ENCODE measurements around the gene IDUA.
"Not testable (repeated sequence)": the region's sequence is repeated elsewhere in the genome, so short reads cannot be mapped to it uniquely, and the experiment has no call there.

The IDUA gene

GRCh38 chr4:986879-987623 is at the start of gene IDUA:
TSS of gene IDUA (plus strand) at chr4:987044. CDS start at chr4:987085, 41 bp downstream.
- peak; percentile 74 to 79 for DNase-seq (ENCODE audit: extremely low read depth in 1 of 2, low read depth in 1 of 2)

GRCh38 chr4:939508-939907 is 47.3 kb upstream of the IDUA start:
- DNase-seq (ENCODE audit: extremely low read depth in 1 of 2, low read depth in 1 of 2): not testable (repeated sequence)

- no peak for DNase-seq (ENCODE audit: extremely low read depth in 1 of 2, low read depth in 1 of 2)
Measured at GRCh38 chr4:945274-946102, 41.4 kb upstream of the IDUA start.

DNA sequence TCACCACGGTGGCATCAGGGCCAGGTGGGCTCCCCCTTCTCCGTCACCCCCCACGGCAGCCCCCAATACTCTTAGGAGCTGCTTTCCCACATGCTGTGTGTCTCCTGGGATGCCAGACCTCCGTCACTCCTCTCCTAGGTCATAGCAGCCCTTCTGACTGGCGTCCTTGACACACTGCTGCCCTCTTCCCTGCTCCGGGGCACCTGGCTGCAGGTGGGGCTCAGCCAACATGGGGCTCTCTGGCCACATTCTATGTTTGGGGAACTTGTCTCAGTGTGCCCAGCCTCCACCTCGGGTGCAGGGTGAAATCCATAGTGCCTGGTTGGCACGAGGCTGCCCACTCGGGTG is 40.8 kb upstream of the IDUA start:
- DNase-seq (ENCODE audit: extremely low read depth in 1 of 2, low read depth in 1 of 2): no peak

DNA sequence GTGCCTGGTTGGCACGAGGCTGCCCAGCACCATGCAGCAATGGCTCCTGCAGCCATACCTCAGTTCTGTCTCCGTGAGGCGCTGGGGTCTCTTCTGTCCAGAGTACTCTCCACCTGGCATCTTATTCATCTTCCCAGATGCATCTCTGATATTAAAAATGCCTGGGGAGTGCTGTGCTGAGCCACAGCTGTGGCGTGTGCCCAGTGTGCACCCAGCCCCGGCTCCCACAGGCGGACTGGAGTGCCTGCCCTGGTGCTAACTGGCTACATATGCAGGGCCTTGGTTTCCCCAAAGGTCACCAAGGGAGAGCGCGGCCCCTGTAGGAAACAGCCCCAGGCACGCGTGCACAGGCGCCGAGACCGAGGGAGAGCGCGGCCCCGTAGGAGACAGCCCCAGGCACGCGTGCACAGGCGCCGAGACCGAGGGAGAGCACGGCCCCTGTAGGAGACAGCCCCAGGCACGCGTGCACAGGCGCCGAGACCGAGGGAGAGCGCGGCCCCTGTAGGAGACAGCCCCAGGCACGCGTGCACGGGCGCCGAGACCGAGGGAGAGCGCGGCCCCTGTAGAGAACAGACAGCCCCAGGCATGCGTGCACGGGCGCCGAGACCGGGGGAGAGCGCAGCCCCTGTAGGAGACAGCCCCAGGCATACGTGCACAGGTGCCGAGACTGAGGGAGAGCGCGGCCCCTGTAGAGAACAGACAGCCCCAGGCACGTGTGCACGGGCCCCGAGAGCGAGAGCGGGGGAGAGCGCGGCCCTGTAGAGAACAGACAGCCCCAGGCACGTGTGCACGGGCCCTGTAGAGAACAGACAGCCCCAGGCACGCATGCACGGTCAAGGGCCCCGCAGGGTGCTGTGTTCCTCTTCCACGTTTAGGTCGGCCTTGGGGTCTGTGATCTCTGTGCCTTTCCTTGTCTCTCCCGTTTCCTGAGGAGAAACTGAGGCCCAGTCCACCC is 40.0 kb upstream of the IDUA start:
- no peak for DNase-seq (ENCODE audit: extremely low read depth in 1 of 2, low read depth in 1 of 2)

DNA sequence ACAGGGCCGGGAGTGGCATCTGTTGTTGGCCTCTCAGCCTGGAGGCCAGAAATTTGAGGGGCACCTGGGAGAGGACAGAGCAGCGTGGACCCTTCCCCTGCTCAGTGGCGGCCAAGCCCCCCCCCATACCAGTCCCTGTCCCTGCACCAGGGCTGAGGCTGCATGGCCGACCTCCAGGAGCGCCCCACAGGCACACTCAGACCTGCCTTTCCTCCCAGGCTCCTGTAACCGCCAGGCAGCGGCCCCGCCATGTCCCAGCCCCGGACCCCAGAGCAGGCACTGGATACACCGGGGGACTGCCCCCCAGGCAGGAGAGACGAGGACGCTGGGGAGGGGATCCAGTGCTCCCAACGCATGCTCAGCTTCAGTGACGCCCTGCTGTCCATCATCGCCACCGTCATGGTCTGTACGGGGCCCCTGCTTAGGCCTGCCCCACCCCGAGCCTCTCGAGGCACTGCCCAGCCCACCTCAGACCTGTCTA is 39.3 kb upstream of the IDUA start:
- no peak for DNase-seq (ENCODE audit: extremely low read depth in 1 of 2, low read depth in 1 of 2)

DNA sequence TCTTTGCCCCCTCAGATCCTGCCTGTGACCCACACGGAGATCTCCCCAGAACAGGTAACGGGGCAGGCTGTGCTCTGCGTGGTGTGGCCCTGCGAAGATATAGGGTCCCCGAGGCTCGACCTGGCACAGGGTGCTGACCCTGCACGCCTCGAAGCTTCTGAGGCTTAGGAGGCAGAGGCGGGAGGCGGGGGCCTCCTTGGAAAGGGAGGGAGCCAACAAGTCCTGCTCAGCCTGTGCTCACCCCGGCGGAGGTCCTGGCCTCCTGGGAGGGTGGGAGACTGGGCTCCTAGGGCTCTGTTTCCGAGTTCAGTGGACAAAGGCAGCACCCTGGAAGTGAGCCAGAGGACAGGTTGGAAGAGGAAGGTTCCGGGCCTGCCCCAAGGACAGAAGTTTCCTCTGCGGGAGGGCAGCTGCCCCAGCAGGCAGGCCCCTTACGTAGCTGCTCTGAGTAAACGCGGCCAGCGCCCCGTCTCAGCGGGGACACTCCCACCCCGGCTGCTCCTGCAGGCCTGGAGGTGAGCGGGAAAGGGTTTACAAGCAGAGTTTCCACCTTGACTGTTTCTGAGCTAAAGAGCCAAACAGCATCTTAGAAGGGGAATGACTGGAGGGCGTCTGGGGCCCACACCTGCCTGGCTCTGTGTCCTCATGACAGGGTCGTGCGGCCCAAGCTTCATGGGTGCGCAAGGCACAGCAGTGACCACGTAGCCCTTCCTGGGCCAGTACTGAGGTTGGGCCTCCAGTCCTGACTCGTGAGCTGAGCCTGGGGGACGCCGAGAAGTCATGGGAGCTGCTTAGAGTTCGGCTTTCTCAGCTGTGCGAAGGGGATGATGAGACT is 38.5 kb upstream of the IDUA start:
- DNase-seq (ENCODE audit: extremely low read depth in 1 of 2, low read depth in 1 of 2): no peak

GRCh38 chr4:948936-949300 is 37.9 kb upstream of the IDUA start:
- no peak for DNase-seq (ENCODE audit: extremely low read depth in 1 of 2, low read depth in 1 of 2)

GRCh38 chr4:949656-950055 is 37.2 kb upstream of the IDUA start:
- DNase-seq (ENCODE audit: extremely low read depth in 1 of 2, low read depth in 1 of 2): no peak

- DNase-seq (ENCODE audit: extremely low read depth in 1 of 2, low read depth in 1 of 2): no peak
Measured at GRCh38 chr4:950136-951020, 36.5 kb upstream of the IDUA start.

- no peak for DNase-seq (ENCODE audit: extremely low read depth in 1 of 2, low read depth in 1 of 2)
Measured at GRCh38 chr4:951186-951585, 35.7 kb upstream of the IDUA start.

GRCh38 chr4:951594-952468 is 35.0 kb upstream of the IDUA start:
- DNase-seq (ENCODE audit: extremely low read depth in 1 of 2, low read depth in 1 of 2): no peak

DNA sequence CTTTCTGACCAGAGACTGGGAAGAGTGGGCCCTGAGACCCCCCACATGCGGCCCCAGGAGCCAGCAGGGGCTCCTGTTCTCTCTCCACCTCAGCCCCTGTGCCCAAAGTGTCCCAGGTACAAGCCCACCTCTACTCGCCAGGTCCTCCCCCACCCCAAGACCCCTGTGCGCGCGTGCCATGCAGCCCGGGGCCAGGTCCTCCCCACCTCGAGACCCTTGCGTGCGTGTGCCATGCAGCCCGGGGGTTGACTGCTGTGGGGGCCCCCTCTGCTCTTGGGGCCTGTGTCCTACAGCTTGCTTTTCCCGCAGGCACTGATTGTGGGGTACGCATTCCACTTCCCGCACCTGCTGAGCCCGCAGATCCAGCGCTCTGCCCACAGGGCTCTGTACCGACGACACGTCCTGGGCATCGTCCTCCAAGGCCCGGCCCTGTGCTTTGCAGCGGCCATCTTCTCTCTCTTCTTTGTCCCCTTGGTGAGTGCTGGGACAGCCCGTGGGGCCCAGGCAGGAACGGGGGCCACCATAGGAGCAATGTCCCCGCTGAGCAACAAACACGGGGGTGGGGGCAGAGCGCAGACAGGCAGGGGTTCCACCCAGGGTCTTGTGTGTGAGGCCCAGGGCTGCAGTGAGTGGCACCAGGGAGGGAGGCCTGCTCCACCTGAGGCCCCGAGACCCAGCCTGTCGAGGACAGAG is 33.8 kb upstream of the IDUA start:
- no peak for DNase-seq (ENCODE audit: extremely low read depth in 1 of 2, low read depth in 1 of 2)

- no peak for DNase-seq (ENCODE audit: extremely low read depth in 1 of 2, low read depth in 1 of 2)
Measured at GRCh38 chr4:953574-953915, 33.3 kb upstream of the IDUA start.

GRCh38 chr4:954211-955020 is 32.4 kb upstream of the IDUA start:
- DNase-seq (ENCODE audit: extremely low read depth in 1 of 2, low read depth in 1 of 2): no peak

DNA sequence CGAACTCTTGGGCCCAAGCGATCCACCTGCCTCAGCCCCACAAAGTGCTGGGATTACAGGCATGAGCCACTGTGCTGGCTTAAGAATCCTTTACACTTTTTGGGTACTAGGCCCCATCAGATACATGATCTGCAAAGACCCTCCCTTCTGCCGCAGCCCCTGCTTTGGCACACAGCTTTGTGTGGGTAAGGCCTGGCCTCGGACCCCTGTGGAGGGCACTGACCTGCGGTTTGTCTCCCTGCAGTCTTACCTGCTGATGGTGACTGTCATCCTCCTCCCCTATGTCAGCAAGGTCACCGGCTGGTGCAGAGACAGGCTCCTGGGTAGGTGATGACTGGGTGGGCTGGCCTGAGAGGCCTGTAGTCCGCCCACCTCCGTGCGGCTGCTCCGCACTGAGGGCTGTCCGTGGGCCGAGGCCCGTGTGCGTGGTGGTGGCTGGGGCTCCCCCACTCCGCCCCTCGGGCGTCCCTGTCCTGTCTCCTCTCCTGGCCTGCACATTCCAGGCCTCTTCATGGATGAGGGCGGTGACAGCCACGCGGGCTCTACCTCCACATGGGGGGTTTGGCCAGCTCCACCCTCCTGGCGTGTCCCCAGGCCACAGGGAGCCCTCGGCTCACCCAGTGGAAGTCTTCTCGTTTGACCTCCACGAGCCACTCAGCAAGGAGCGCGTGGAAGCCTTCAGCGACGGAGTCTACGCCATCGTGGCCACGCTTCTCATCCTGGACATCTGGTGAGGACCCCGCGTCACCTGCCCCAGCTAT is 31.5 kb upstream of the IDUA start:
- no peak for DNase-seq (ENCODE audit: extremely low read depth in 1 of 2, low read depth in 1 of 2)
